Testis (tissue), 2 donors: ENCODE measurements around the gene DHDDS.

ENCODE experiments used
- POLR2A ChIP-seq: fragments of 450-650 bp; IDR thresholded peaks from one replicate; pipeline ENCODE4 v1.6.1; 2017; ENCODE audit warnings: antibody characterized with exemption, mild to moderate bottlenecking, moderate library complexity
- TF ChIP-seq, protein P1 (sequence below), 3 experiments: fragments of 450-650 bp in 2 of 3; fragments of 200-600 bp in 1 of 3; sonication (generic) in 1 of 3; IDR thresholded peaks; one replicate each; pipeline ENCODE4 v1.5.1; 2016 to 2019; ENCODE audit warnings: antibody characterized with exemption in 3 of 3, mild to moderate bottlenecking in 2 of 3, moderate library complexity in 1 of 3

DNA sequence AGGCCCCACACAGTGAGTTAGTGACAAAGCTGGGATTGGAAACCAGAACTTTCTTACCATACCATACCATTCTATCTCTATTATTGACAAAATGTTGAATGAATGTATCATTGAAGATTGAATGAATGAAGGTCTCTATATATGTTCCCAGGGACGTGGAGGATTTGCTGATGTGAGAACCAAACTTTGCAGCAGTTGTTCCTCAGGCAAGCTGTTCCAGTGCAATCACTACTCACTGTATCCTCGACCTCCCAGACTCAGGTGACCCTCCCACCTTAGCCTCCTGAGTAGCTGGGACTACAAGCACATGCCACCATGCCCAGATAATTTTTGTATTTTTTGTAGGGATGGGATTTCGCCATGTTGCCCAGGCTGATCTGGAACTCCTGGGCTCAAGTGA lies 33.1 kb upstream of the DHDDS start:
- TF ChIP-seq, protein P1, sequence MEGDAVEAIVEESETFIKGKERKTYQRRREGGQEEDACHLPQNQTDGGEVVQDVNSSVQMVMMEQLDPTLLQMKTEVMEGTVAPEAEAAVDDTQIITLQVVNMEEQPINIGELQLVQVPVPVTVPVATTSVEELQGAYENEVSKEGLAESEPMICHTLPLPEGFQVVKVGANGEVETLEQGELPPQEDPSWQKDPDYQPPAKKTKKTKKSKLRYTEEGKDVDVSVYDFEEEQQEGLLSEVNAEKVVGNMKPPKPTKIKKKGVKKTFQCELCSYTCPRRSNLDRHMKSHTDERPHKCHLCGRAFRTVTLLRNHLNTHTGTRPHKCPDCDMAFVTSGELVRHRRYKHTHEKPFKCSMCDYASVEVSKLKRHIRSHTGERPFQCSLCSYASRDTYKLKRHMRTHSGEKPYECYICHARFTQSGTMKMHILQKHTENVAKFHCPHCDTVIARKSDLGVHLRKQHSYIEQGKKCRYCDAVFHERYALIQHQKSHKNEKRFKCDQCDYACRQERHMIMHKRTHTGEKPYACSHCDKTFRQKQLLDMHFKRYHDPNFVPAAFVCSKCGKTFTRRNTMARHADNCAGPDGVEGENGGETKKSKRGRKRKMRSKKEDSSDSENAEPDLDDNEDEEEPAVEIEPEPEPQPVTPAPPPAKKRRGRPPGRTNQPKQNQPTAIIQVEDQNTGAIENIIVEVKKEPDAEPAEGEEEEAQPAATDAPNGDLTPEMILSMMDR (IDR thresholded peaks at IDR 0.05) = no peak
- TF ChIP-seq POLR2A = no peak
